ENCODE results near the gene ALDH1A3. TPM values are rescaled to one million over a fixed set of nuclear protein-coding genes. Genes with fewer than 3 reads are reported as not detected.

Gene ALDH1A3
- polyA plus RNA-seq, 3 donors = 3.3 to 4.7 (median 4.3) TPM

- DNase-seq (ENCODE audit: low read depth in 3 of 3, low spot score in 2 of 3) = no peak
Measured at GRCh38 chr15:100900795-100901169, 21.2 kb downstream of the ALDH1A3 start.

DNA sequence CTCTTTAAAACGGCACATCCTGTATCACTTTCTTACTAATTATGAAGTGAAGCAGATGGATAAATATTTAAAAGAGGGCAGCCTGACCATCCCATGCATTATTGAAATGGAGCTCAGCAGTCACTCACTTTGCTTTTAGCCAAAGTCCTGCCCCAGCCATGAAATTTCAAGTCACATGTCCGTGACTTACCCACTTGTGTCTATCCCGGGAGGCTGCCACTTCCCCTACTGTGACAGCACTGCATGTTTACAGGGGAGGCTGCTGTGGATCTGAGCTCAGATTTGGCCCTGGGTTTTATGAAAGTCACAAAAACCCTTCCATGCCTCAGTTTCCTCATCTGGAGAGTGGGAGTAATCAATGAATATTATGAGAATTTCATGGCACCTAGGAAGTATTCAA, 21.7 kb downstream of the ALDH1A3 start:
- DNase-seq (ENCODE audit: low read depth in 3 of 3, low spot score in 2 of 3) = no peak

GRCh38 chr15:100901702-100902435, 22.2 kb downstream of the ALDH1A3 start:
- DNase-seq (ENCODE audit: low read depth in 3 of 3, low spot score in 2 of 3) = no peak

GRCh38 chr15:100902436-100903167, 23.0 kb downstream of the ALDH1A3 start:
- DNase-seq (ENCODE audit: low read depth in 3 of 3, low spot score in 2 of 3) = peak in 2 of 3 donors; percentile 65 to 77

DNA sequence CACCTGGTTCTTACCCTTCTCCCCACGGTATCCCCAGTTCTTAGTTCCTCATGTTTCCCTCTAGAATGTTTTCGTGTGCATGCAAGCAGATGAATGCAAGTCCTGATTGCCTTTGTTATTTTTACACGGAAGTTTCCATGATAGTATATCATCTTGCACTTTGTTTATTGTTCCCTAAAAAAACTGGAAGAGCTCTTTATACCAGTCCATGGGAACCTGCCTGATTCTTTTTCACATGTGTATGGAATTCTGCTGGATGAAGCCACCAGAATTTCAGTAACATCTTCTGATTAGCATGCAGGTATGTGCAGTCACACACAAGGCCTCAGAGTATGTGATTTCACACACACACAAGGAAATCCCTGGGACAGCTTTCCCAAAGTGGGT, 23.5 kb downstream of the ALDH1A3 start:
- no peak for DNase-seq (ENCODE audit: low read depth in 3 of 3, low spot score in 2 of 3)

- no peak for DNase-seq (ENCODE audit: low read depth in 3 of 3, low spot score in 2 of 3)
Measured at GRCh38 chr15:100905850-100906249, 26.2 kb downstream of the ALDH1A3 start.

- no peak for DNase-seq (ENCODE audit: low read depth in 3 of 3, low spot score in 2 of 3)
Measured at GRCh38 chr15:100908466-100908865, 28.8 kb downstream of the ALDH1A3 start.

DNA sequence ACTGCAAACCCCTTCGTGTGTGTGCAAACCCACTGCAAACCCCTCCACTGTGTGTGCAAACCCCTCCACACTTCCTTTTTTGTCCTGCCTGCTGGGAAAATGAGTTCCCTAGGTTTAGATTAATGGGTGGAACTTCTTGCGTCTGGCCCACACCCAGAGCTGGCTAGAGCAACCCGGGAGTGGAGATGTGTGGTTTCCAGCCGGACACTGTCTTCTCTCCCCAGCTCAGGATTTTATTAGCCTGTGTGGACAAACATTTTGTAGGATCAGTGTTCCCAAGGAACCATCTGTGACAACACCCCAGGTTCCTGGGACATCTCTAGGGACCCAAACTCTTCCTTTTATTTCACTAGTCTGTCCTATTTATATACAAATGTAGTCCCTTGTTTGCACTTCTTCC, 29.9 kb downstream of the ALDH1A3 start:
- no peak for DNase-seq (ENCODE audit: low read depth in 3 of 3, low spot score in 2 of 3)

- DNase-seq (ENCODE audit: low read depth in 3 of 3, low spot score in 2 of 3) = no peak
Measured at GRCh38 chr15:100909989-100910955, 30.6 kb downstream of the ALDH1A3 start.

DNA sequence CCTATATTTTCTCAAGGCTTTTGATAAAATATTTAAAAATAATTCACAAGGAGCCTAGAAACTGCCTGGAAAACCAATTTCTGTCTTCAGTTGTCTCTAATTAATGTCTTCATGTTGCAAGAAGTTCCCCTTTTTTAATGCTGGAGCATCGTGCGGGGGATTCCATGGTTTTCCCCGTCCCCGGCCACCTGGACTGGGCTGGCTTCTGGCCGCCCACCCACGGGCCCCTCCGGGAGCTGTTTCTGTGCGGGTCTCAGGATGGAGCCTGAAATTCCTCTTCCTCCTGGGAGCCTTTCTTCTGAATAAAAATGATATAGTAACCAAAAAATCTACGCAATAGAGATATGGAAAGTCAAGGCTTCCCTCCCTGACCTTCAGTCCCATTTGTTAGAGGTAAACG, 31.5 kb downstream of the ALDH1A3 start:
- DNase-seq (ENCODE audit: low read depth in 3 of 3, low spot score in 2 of 3) = no peak

- DNase-seq (ENCODE audit: low read depth in 3 of 3, low spot score in 2 of 3) = no peak
Measured at GRCh38 chr15:100913961-100914360, 34.3 kb downstream of the ALDH1A3 start.

GRCh38 chr15:100914876-100915275, 35.2 kb downstream of the ALDH1A3 start:
- no peak for DNase-seq (ENCODE audit: low read depth in 3 of 3, low spot score in 2 of 3)

DNA sequence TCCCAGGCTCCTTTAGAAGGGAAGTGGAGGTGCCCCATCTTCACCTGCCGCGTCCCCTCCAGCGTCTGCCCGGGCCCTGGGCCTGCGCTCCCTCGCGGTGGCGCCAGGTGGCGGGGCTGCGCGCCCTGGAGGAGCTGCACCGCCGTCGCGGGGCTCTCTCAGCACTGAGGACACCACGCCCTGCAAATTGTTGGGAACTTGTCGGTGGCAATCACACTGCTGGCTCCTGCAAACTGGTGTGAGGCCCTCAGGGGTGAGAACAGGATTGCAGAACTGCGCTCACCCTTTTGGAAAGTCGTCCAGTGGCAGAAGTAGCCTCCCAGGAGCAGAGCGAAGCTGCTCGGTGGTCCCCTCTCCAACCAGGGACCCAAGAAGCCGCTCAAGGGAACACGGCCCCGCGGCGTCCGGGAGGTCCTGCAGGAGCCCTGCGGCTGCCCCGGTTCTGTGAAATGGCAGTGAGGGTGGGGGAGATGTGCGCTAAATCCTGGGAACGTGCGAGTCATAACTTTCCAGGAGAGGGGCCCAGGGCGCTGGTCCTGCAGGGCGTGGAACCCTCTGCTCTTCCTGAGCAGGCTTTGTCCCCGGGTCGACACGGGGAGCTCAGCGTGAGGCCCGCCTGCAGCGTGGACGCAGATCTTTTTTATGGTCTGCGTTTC, 38.5 kb downstream of the ALDH1A3 start:
- DNase-seq (ENCODE audit: low read depth in 3 of 3, low spot score in 2 of 3) = no peak

- DNase-seq (ENCODE audit: low read depth in 3 of 3, low spot score in 2 of 3) = no peak
Measured at GRCh38 chr15:100918690-100919480, 39.3 kb downstream of the ALDH1A3 start, which contains the start of gene LRRK1. Gene LRRK1 (plus strand): TSS chr15:100919357. CDS start chr15:100924633, 5,276 bp downstream.

GRCh38 chr15:100919481-100920405, 40.1 kb downstream of the ALDH1A3 start:
- DNase-seq (ENCODE audit: low read depth in 3 of 3, low spot score in 2 of 3) = no peak

DNA sequence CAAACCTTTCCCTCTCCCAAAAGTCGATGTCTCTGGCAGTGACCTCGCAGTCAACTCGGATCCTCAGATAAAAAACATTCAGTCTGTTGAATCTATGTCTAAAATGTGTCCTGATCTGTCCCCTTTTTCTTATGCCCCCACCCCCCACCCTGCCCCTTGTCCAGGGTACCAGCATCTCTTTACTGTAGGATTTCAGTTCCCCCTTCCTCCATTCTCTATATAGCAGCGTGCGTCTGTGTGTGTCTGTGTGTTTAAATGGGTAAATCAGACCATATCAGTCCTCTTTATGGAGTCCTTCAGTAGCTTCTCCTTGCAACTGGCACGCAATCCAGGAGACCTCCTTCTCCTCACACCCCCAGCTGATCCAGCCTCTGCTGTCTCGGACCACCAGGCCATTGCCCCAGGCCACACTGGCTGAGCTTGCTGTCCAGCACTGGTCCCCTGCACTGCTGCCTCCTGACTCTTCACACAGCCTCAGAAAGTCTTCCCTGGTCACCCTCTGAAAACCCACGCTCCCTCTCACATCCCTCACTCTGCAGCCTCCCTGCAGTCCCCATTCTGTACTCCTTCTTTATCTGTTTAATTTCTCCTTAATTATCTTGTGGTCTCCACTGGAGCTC, 41.0 kb downstream of the ALDH1A3 start:
- no peak for DNase-seq (ENCODE audit: low read depth in 3 of 3, low spot score in 2 of 3)

GRCh38 chr15:100922192-100923040, 42.8 kb downstream of the ALDH1A3 start:
- no peak for DNase-seq (ENCODE audit: low read depth in 3 of 3, low spot score in 2 of 3)
